Adipocyte (in vitro differentiated cells): ENCODE results near the gene OXER1.

Experiments
- DNase-seq: peaks from one replicate; pipeline ENCODE4 v3.0.0-alpha.2; 2015; ENCODE audit warnings: low read depth
- H3K27me3 ChIP-seq: replicated peaks from 2 replicates; pipeline ENCODE4 v1.7.0; 2013; ENCODE audit warnings: mild to moderate bottlenecking, low read length, moderate library complexity; ENCODE audit not compliant: control insufficient read depth, insufficient read depth
- H3K36me3 ChIP-seq: 2 replicates; pipeline ENCODE4 v1.7.0; 2013; ENCODE audit warnings: low read length, mild to moderate bottlenecking, moderate library complexity; ENCODE audit not compliant: control insufficient read depth, insufficient read depth, severe bottlenecking
- H3K4me1 ChIP-seq: 2 replicates; pipeline ENCODE4 v1.7.0; 2013; ENCODE audit warnings: mild to moderate bottlenecking, low read length, moderate library complexity; ENCODE audit not compliant: control insufficient read depth, insufficient read depth
- H3K4me3 ChIP-seq: 2 replicates; pipeline ENCODE4 v1.7.0; 2013; ENCODE audit warnings: mild to moderate bottlenecking, low read length, moderate library complexity
- H3K9ac ChIP-seq: 2 replicates; pipeline ENCODE4 v1.7.0; 2013; ENCODE audit warnings: mild to moderate bottlenecking, low read length, moderate library complexity
- H3K9me3 ChIP-seq: 2 replicates; pipeline ENCODE4 v1.7.0; 2013; ENCODE audit warnings: mild to moderate bottlenecking, low read length, moderate library complexity; ENCODE audit not compliant: control insufficient read depth

The OXER1 gene

DNA sequence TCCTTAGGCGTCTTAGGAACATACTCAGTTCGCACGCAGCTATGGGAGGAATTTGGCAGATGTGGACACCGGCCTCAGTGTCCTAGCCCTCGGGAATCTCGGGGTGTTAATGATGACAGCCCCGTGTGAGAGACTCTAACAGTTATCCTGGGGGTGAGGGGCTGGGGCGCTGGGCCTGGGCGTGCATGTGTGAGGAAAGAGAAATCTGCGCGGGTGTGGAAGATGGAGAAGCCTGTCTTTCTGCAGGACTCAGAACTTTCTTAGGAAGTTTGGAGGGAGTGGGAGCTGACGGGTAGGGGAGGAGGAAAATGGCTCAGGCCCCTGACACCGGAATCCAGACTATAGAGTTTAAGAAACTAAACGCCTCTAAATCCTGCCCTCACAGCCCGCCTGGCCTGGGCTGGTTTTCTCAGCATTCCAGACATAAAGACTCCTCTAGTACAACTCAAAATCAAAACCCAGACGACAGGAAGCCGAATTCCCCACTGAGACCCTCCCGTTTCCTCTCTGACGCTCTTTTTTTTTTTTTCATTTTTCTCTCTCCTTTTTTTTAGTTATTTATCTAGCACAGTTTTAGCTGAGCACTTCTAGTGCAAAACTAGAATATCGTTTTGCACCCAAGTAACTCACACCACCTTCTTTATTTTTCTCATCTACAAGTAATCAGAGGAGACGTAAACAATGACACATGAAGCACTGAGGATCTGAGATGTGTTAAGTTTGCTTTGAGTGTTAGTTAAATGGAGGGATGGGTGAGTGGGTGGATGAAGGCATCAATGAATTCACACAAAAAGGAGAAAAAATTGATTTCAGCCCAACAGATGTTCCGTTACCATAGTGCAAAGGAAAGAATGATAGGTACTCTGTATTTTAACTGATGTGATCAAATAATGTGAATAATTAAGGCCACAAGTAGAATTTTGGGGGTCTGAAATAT is 29.7 kb upstream of the OXER1 start:
- no peak for DNase-seq
- H3K4me3 ChIP-seq: peak overlapping the region; percentile 72

DNA sequence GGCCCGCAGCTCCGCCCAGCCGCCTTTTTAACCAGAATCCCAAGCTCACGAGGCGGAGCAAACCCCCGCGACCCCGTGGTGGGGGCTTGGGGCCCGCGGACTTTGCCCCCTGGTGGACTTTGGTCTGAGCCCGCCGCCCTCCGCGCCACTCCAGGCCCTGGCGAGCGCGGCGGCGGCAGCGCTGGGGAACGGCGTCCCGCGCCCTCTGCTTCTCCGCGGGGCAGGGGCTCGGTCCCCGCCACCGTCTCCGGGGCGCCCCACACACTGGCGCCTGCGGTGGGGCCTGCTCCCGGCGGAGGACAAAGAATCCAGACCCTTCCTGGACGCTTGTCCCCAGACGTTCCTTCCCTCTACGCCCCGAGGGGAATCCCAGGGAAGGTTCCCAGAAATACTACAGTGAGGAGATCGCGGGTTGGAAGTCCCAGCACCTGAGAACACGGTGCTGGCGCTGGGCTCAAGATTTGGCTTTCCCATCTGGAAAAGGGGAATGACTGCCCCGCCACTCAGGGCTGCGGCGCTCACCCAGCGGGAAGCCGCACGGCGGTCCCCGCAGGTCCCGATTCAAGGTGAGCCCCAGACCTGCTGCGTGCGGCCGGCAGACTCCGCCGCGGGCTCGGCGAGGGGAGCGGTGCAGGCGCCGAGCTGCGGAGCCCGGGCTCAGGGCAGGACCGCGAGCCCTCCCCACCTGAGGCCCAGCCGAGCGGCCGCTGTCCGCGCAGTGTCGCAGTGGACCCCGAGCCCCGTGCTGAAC is 28.8 kb upstream of the OXER1 start, which contains the start of gene HAAO:
Gene HAAO (minus strand): TSS at position 1 of the 751 bp plus-strand sequence. CDS start 47 bp downstream, outside the sequence.
- H3K4me1 ChIP-seq: no peaks in the 10 kb centered on the region
- no peaks in the 10 kb centered on the region for H3K9me3 ChIP-seq
- peaks cover 22% of the 10 kb centered on the region for H3K27me3 ChIP-seq
- H3K36me3 ChIP-seq: no peaks in the 10 kb centered on the region
- H3K9ac ChIP-seq: peak within 1 kb of the TSS; percentile 25
- peak within 1 kb of the TSS; percentile 72 for H3K4me3 ChIP-seq
- DNase-seq: no peak

More for the DNA sequence above, 29.7 kb upstream of the OXER1 start:
- peaks cover 22% of the 10 kb centered on the region for H3K27me3 ChIP-seq
- H3K9ac ChIP-seq: no peak overlapping the region
- no peaks in the 10 kb centered on the region for H3K9me3 ChIP-seq
- no peaks in the 10 kb centered on the region for H3K4me1 ChIP-seq
- no peaks in the 10 kb centered on the region for H3K36me3 ChIP-seq

DNA sequence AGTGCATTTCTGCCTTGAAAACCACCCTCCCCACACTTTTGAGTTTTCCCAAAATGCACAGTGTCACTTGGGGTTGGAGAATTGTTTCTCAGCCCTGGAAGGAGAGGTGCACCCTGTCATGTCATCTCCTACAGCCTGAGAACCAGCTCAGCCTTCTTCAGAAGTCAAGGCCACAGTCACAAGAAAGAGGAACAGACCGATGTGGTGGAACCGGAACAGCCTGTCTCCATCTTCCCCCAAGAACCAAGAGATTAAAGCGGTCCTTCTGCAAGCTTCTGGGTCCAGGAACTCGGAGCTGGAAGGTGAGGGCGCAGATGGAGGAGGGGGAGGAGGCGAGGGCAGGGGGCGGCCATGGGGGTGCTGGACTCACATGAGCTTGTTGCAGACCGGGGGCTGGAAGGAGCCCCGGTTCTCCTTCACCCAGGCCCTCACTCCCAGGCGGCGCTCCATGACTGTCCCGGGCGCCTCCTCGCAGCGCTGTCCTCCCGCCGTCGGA is 28.2 kb upstream of the OXER1 start:
- no peak for DNase-seq
- Histone ChIP-seq H3K36me3 (no peaks in the 10 kb centered on the region), H3K27me3 (peaks cover 27% of the 10 kb centered on the region), H3K4me3 (peak overlapping the region; percentile 72), H3K4me1 (no peaks in the 10 kb centered on the region), H3K9me3 (no peaks in the 10 kb centered on the region), H3K9ac (no peak overlapping the region)

DNA sequence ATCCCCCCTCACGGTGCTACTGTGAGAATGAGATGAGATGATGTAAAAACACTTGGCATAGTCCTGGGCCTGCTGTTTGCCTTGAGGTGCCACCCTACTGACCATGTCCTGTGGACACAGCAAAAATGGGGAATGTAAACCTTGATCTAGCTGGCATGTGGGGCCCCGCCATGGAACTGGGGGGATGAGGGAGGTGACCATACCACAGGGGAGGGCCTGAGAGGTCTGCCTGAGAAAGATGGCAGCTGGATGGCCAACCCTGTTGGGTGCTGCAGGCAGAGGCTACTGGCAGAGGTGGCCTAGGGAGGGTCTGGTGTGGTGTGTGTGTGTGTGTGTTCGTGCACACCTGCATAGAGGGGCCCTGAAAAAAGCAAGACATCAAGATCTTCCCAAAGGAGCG is 27.7 kb upstream of the OXER1 start:
- H3K9me3 ChIP-seq: no peaks in the 10 kb centered on the region
- no peak for DNase-seq
- no peaks in the 10 kb centered on the region for H3K36me3 ChIP-seq
- no peak overlapping the region for H3K9ac ChIP-seq
- H3K27me3 ChIP-seq: peaks cover 30% of the 10 kb centered on the region
- no peak overlapping the region for H3K4me3 ChIP-seq
- no peaks in the 10 kb centered on the region for H3K4me1 ChIP-seq

DNA sequence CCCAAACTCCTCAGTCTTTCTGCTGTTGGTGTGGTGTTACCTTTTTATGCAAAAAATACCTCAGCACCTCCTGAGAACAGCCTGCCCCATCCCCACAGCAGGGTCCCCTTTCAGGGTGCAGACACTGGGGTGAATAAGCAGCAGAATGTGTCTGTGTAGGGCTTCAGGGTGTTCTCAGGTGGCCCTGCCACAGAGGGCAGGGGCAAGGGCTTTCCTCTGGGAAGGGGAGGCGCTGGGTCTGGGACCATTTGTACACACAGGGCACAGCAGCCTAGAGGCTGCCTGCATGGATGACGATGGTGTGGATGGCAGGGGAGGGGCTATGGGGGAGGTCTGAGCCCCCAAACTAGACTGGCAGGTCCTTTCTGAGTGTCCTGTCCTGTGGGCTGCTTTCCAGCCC is 25.8 kb upstream of the OXER1 start:
- H3K4me1 ChIP-seq: no peaks in the 10 kb centered on the region
- H3K27me3 ChIP-seq: peaks cover 30% of the 10 kb centered on the region
- DNase-seq: no peak
- H3K9ac ChIP-seq: no peak overlapping the region
- no peaks in the 10 kb centered on the region for H3K36me3 ChIP-seq
- no peak overlapping the region for H3K4me3 ChIP-seq
- H3K9me3 ChIP-seq: no peaks in the 10 kb centered on the region

DNA sequence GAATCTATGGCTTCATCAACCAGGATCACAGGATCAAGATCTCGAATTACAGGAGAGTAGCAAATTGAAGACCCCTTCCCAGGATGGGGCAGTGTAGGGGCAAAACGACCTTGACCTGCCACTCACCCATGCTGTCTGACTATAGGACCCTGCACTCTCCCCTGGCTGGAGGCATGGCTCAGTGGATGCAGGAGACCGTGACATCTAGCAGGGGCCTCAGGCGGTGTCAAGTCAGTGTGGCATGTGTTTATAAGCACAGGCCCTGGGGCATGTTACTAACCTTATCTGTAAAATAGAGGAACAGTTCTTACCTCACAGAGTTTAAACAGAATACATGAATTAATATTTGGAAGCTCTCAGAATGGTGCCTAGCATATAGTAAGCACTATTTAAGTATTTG is 24.9 kb upstream of the OXER1 start:
- Histone ChIP-seq H3K9me3 (no peaks in the 10 kb centered on the region), H3K4me3 (no peak overlapping the region), H3K36me3 (no peaks in the 10 kb centered on the region), H3K9ac (no peak overlapping the region), H3K4me1 (no peaks in the 10 kb centered on the region), H3K27me3 (peaks cover 30% of the 10 kb centered on the region)
- DNase-seq: no peak

DNA sequence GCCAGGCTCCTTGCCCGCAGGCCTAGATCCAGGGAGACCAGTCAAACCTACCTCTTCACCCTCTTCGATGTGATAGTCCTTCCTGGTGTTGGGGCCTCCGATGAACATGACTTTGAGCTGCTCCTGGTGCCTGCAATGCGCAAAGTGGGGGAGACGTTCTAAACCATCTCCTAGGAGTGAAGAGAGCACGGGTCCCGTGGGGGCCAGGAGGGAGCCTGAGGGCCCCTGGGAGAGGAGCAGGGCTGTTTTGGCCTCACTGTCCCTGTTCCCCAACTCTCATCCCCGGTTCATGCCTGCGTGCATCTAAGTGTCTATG is 24.5 kb upstream of the OXER1 start:
- Histone ChIP-seq H3K9ac (no peak overlapping the region), H3K4me1 (no peaks in the 10 kb centered on the region), H3K36me3 (no peaks in the 10 kb centered on the region), H3K9me3 (no peaks in the 10 kb centered on the region), H3K27me3 (peaks cover 30% of the 10 kb centered on the region), H3K4me3 (no peak overlapping the region)
- DNase-seq: no peak

DNA sequence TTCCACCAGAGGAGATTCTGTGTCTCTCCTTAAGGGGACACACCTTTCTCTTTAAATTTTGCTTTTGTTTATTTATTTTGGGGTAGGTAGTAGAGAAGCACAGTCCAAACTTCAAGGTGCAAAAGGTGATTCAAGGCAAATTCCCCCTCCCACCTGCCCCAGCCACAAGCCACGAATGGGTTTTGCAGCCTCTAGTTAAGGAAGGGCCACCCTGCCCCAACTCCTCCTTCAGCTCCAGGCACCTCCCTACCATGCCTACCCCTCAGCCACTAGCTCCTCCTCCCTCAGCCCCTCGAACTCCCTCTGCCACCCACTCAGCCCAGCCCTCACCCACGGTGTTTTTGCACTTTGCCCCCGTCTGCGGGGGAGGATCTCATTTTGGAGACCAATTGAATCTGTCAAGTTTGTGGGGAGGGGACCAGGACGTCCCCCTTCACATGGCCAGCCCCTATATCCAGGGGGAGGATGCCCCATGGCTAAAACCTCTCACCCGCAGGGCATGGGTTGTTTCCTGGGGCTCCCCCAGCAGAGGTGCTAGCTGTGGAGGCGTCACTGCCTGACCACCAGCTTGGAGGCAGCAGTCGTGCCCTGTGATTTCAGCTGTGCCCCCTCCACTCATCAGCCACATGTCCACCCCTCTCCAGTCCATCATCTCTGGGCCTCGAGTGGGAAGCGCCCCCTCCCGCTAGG is 24.0 kb upstream of the OXER1 start:
- Histone ChIP-seq H3K9me3 (no peaks in the 10 kb centered on the region), H3K4me1 (no peaks in the 10 kb centered on the region), H3K27me3 (peaks cover 34% of the 10 kb centered on the region), H3K9ac (no peak overlapping the region), H3K36me3 (no peaks in the 10 kb centered on the region), H3K4me3 (no peak overlapping the region)
- no peak for DNase-seq

DNA sequence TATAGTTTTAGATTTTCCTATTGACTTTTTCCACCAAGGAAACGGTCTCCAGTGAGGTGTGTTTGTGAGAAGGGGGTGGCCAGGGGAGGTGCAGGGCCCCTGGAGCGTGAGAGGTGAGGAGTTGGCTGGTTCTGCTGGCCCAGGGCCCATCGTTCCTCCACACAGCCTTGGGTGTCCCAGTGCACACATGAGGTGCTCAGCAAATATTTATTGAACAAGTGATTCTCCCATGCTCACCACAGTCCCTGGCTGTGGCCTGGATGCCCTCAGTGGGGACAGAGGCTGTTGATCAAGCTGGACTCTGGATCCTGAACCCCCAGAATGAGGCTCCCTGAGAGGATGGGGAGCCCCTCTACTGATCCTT is 23.5 kb upstream of the OXER1 start:
- DNase-seq: no peak
- Histone ChIP-seq H3K9ac (no peak overlapping the region), H3K36me3 (no peaks in the 10 kb centered on the region), H3K9me3 (no peaks in the 10 kb centered on the region), H3K4me1 (no peaks in the 10 kb centered on the region), H3K27me3 (peaks cover 34% of the 10 kb centered on the region), H3K4me3 (no peak overlapping the region)

DNA sequence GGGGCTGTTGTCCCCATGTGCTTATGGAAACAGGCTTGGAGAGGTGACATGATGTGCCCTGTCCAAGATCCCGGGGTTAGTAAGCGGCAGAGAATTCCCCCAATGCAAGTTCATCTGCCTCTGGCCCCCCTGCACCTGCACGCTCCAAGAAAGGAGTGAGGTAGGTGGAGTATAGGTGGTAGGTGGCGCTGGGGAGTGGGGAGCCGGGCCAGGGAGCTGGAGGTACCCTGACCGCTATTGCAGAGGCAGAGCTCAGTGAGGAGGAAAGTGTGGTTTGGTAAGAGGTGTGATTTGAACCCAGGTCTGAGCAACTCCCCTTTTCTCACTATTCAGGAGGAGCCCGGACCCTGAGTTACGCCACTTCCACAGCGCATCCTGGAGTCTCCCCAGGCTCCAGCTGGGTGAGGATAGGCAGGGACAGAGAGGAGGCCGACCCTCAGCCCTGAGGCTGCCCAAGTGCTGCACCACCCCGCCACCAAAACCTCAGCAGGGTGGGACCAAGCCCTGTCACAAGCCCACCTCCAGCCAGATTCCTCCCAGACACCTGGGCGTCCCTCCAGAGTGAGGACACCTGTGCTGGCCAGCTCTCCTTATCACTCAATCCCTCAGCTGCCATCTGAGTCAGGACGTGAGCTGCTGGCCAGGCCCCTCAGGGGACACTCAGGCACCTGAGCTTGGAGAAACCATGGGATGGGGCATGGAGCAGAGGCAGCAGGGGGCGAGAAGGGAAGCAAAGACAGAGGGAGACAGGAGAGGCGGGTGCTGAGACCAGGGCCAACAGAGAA is 22.8 kb upstream of the OXER1 start:
- H3K4me1 ChIP-seq: no peaks in the 10 kb centered on the region
- H3K4me3 ChIP-seq: no peak overlapping the region
- DNase-seq: no peak
- peaks cover 30% of the 10 kb centered on the region for H3K27me3 ChIP-seq
- H3K9ac ChIP-seq: no peak overlapping the region
- no peaks in the 10 kb centered on the region for H3K9me3 ChIP-seq
- no peaks in the 10 kb centered on the region for H3K36me3 ChIP-seq
